Prostate gland (tissue), 2 donors: ENCODE results near the gene LDLRAD4. TPM values are rescaled to one million over a fixed set of nuclear protein-coding genes. Genes with fewer than 3 reads are reported as not detected.

Source experiments
- DNase-seq: peaks from one replicate; pipeline ENCODE4 v3.0.0-alpha.2; 2019; ENCODE audit warnings: low spot score
- H3K27ac ChIP-seq, 2 donors: fragments of 200-600 bp; sonication (generic); 2 replicates each; pipeline ENCODE4 v1.5.1; 2017 to 2019
- H3K27me3 ChIP-seq: fragments of 200-600 bp; sonication (generic); replicated peaks from 2 replicates; pipeline ENCODE4 v1.5.1; 2019; ENCODE audit not compliant: insufficient read depth
- H3K36me3 ChIP-seq, 2 donors: fragments of 200-600 bp; sonication (generic); 1 replicate in 1 of 2; 2 replicates in 1 of 2; pipeline versions ENCODE4 v1.5.1 to v1.8.1; 2017 to 2019
- H3K4me1 ChIP-seq: fragments of 200-600 bp; sonication (generic); replicated peaks from 2 replicates; pipeline ENCODE4 v1.5.1; 2019
- H3K4me3 ChIP-seq, 2 donors: fragments of 200-600 bp; sonication (generic); 2 replicates each; pipeline ENCODE4 v1.5.1; 2017 to 2019
- H3K9me3 ChIP-seq: fragments of 200-600 bp; sonication (generic); 2 replicates; pipeline ENCODE4 v1.5.1; 2017
- POLR2A ChIP-seq: fragments of 450-650 bp; IDR thresholded peaks from one replicate; pipeline ENCODE4 v1.6.1; 2016; ENCODE audit warnings: antibody characterized with exemption, mild to moderate bottlenecking
- POLR2AphosphoS5 ChIP-seq: sonication (generic); formaldehyde crosslinking; IDR thresholded peaks from one replicate; pipeline ENCODE4 v1.6.1; 2017; ENCODE audit warnings: antibody characterized with exemption
- WGBS: methylation state at CpG from one replicate; pipeline ENCODE4 v1.1.5; 2018; 5-methylcytosine and 5-hydroxymethylcytosine counted together
- intact Hi-C: fragments of 100-400 bp; cut with DNase I; formaldehyde crosslinking; loops from one replicate; pipeline ENCODE4 v1.14.2; 2022
- total RNA-seq, 2 donors: library from RNA; depleted of rRNA; stranded (reverse); fragments of >200 nt; gene quantifications; one replicate each; pipeline ENCODE4 v1.1.0, GENCODE V29; 2016
- TF ChIP-seq, protein P1 (sequence below), 4 experiments: fragments of 200-600 bp in 2 of 4; fragments of 450-650 bp in 2 of 4; sonication (generic) in 2 of 4; IDR thresholded peaks; 1 replicate in 3 of 4; 2 replicates in 1 of 4; pipeline ENCODE4 v1.5.1; 2016 to 2019; ENCODE audit warnings: antibody characterized with exemption in 4 of 4, mild to moderate bottlenecking in 2 of 4, moderate library complexity in 2 of 4

Gene LDLRAD4
- total RNA-seq, 2 donors from 2014 or later = 59.9 to 107 TPM

DNA sequence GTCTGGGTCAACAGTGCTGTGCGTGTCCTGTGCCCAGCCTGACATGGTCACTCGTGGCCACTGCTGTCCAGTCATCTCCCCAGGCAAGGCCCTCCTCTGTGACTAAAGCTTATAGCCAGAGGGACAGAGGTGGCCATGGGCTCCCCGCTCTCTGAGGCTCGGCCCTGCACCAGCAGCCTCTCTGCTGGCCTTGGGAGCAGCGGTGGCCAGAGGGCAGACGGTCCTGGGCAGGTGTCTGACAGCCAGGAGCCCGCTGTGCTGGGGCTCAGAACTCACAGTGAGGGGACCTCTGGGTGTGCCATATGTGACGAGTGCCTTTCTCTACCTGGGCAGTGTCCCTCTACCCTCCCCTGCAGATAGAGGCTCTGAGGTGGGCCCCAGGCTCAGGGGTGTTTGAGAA is 409.1 kb downstream of the LDLRAD4 start:
- Histone ChIP-seq H3K9me3 (no peaks in the 10 kb centered on the region), H3K27me3 (no peaks in the 10 kb centered on the region), H3K36me3 (no peaks in the 10 kb centered on the region), H3K4me1 (no peaks in the 10 kb centered on the region), H3K27ac (no peak overlapping the region), H3K4me3 (no peak overlapping the region)
- intact Hi-C loops = loop anchor here (5.0 to 10.0 kb wide), 3 partner anchors 65 to 363 kb away; no protein-coding TSS in a partner anchor
- no peak for DNase-seq
- 92% methylated on average over 8 of the region's 8 CpGs for WGBS
- TF ChIP-seq POLR2AphosphoS5 (no peak), POLR2A (no peak)
- TF ChIP-seq, protein P1, sequence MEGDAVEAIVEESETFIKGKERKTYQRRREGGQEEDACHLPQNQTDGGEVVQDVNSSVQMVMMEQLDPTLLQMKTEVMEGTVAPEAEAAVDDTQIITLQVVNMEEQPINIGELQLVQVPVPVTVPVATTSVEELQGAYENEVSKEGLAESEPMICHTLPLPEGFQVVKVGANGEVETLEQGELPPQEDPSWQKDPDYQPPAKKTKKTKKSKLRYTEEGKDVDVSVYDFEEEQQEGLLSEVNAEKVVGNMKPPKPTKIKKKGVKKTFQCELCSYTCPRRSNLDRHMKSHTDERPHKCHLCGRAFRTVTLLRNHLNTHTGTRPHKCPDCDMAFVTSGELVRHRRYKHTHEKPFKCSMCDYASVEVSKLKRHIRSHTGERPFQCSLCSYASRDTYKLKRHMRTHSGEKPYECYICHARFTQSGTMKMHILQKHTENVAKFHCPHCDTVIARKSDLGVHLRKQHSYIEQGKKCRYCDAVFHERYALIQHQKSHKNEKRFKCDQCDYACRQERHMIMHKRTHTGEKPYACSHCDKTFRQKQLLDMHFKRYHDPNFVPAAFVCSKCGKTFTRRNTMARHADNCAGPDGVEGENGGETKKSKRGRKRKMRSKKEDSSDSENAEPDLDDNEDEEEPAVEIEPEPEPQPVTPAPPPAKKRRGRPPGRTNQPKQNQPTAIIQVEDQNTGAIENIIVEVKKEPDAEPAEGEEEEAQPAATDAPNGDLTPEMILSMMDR (IDR thresholded peaks at IDR 0.05) = no peak

DNA sequence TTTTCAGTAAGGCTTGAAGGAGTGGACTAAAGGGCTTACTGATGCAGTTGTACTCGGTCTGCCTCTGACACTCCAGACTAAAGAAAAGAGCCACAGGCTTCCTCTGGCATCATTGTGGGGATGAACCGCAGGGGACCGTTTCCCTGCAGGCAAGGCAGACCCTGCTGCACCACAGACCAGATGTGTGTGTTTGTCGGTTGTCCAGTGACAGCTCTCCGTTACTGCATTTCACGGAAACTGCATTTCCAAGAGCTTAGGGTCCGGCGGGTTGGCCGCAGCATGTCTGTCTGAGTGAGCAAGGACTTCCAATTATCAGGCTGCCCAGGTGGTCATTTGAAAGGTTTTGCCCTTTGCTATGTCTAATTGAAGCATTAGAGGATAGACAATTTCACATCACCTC is 409.7 kb downstream of the LDLRAD4 start:
- Histone ChIP-seq H3K36me3 (no peaks in the 10 kb centered on the region), H3K4me3 (no peak overlapping the region), H3K9me3 (no peaks in the 10 kb centered on the region), H3K27ac (no peak overlapping the region), H3K27me3 (no peaks in the 10 kb centered on the region), H3K4me1 (no peaks in the 10 kb centered on the region)
- intact Hi-C loops = loop anchor here (5.0 to 10.0 kb wide), 3 partner anchors 66 to 363 kb away; no protein-coding TSS in a partner anchor
- TF ChIP-seq, protein P1 (IDR thresholded peaks at IDR 0.05) = no peak
- TF ChIP-seq POLR2A (no peak), POLR2AphosphoS5 (no peak)
- WGBS = 83% methylated on average over 9 of the region's 9 CpGs
- no peak for DNase-seq

DNA sequence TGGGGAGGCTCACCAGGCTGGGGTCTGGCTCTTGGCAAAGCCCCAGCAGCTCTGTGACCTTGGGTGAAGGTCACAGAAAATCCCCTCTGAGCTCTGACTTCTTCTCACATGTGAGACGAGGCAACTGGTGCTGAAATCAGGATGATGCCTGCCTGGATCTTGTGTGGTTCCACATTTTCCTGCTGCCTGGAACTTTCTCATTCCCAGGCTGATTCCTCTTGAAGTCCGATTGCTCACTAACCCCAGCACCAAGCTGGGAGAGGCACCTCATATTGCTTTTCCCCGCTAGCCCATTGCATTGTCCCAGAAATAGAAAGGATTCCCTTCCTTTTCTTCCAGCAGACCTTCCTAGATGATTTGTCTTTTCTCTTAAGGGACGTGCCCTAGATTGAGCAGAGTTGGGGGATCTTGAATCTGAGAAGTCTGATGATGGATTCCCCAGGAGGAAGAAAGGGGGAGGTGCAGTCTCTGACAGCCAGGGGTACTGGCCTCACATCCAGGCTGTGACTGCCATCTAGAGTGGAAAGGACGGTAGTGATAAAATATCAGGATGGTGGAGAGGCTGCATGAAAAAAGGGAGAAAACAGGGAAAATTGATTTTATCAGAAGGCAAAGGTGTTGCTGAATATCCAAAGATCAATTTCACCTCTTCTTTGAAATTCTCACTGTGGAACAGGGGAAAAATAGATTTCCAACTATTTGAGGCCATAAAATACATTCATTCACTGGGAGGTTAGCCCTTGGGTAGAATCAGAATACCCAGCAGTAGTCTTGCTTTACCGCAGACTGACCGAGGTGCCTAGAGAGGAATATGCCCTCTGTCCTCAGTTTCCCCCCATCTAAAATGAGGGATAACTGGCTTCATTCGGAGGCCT is 411.5 kb downstream of the LDLRAD4 start:
- no peaks in the 10 kb centered on the region for H3K9me3 ChIP-seq
- no peaks in the 10 kb centered on the region for H3K4me1 ChIP-seq
- H3K27me3 ChIP-seq = no peaks in the 10 kb centered on the region
- intact Hi-C loops = loop anchor here (1.0 to 10.0 kb wide), 4 partner anchors 68 to 414 kb away; no protein-coding TSS in a partner anchor
- DNase-seq = peak; percentile 37
- no peaks in the 10 kb centered on the region for H3K36me3 ChIP-seq
- 51% methylated on average over 8 of the region's 8 CpGs for WGBS
- H3K27ac ChIP-seq = no peak overlapping the region
- H3K4me3 ChIP-seq = no peak overlapping the region
- no peak for TF ChIP-seq POLR2A
- TF ChIP-seq, protein P1 (IDR thresholded peaks at IDR 0.05) = peak; percentile 16 to 83 (median 72)
- peak; percentile 34 for TF ChIP-seq POLR2AphosphoS5

DNA sequence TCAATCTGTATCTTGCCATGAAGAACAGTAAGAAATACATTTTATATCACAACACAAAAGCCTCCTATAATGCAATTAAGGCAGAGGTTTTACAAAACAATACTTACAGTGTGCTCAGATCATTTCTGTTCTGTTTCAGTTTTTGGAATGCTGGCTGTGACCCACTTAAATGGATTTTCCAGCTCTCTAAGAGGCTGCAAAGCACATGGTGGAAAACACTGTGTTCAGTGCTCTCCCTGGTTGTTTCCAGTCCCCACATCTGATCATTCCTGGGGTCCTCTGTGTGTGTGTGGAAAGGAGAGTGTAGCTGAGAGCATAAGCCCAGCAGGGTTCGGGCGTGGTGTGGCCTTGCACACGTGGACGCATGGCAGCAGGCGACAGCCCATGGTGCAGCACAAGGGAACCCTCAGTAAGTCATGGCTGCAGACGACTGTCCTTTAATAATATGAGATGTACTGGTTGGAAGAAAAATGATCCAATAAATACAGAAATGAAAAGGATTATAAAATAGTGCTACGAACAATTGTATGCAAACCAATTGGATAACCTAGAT is 412.2 kb downstream of the LDLRAD4 start:
- no peaks in the 10 kb centered on the region for H3K4me1 ChIP-seq
- no peak overlapping the region for H3K4me3 ChIP-seq
- DNase-seq = no peak
- H3K27ac ChIP-seq = no peak overlapping the region
- H3K9me3 ChIP-seq = no peaks in the 10 kb centered on the region
- 91% methylated on average over 7 of the region's 7 CpGs for WGBS
- intact Hi-C loops = loop anchor here (1.0 kb wide), 1 partner anchor 414 kb away; no protein-coding TSS in a partner anchor
- H3K27me3 ChIP-seq = no peaks in the 10 kb centered on the region
- H3K36me3 ChIP-seq = no peaks in the 10 kb centered on the region
- TF ChIP-seq POLR2A = no peak
- TF ChIP-seq, protein P1 (IDR thresholded peaks at IDR 0.05) = no peak
- TF ChIP-seq POLR2AphosphoS5 = no peak
